Measurements from ENCODE around the gene TSFM. TPM values are rescaled to one million over a fixed set of nuclear protein-coding genes. Genes with fewer than 3 reads are reported as not detected.

Gene TSFM
- total RNA-seq, 1 experiment from 2014 or later: 31.3 TPM

DNA sequence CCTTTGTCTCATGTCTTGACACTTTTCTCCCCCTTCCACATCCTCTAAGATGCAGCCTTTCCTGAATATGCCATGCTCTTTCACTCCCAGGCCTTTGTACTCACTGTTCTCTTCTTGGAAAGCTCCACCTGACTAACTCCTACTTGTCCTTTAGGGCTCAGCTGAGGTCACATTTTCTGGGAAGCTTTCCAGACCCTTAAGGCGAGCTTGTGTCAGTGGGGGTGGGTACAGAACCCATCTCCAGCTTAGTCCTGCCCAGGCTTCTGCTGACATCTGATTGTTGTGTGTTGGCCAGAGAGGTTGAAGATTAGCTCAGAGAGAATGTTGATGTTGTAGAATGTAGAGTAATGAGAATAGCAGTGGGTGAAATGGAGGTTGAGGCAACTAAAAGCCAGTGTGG is 2.9 kb upstream of the TSFM start:
- no peak for DNase-seq (ENCODE audit: low read depth)

- no peak for DNase-seq (ENCODE audit: low read depth)
Observed at GRCh38 chr12:57780284-57780897, 2.2 kb upstream of the TSFM start.

DNA sequence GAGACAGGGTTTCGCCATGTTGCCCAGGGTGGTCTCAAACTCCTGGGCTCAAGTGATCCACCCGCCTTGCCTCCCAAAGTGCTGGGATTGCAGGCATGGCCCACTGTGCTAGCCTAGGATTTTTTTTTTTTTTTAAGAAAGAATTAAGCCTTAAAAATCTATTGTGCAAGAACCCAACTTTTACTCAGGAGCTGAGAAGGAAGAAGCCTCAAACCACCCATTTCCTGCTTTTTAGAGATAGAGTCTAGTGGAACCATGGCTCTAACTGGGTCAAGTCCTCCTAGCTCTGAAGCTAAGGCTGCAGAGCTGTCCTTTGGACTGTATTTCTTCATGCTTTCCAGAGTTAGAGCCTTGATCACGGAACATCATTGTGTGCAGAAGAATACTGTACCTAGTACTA is 1.3 kb upstream of the TSFM start:
- no peak for DNase-seq (ENCODE audit: low read depth)

GRCh38 chr12:57781801-57782200 is 786 bp upstream of the TSFM start:
- no peak for DNase-seq (ENCODE audit: low read depth)

DNA sequence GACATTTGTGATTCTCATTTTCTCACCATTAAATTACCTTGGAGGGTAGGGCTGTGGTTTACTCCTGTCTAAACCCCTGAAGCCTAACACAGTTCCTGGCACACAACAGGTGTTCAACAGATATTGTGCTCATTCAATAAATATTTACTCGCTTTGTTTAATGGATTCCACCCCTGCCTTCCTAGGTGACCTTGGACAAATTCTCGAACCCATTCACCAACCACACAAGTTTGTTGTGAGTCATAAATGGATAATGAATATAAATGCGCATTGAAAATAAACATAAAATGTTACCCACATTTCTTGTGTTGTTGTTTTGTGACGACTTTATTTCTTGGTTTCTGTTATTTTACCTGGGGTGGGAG is 362 bp upstream of the TSFM start:
- no peak for DNase-seq (ENCODE audit: low read depth)

- no peak for DNase-seq (ENCODE audit: low read depth)
Observed at GRCh38 chr12:57783466-57783801, 847 bp downstream of the TSFM start.

DNA sequence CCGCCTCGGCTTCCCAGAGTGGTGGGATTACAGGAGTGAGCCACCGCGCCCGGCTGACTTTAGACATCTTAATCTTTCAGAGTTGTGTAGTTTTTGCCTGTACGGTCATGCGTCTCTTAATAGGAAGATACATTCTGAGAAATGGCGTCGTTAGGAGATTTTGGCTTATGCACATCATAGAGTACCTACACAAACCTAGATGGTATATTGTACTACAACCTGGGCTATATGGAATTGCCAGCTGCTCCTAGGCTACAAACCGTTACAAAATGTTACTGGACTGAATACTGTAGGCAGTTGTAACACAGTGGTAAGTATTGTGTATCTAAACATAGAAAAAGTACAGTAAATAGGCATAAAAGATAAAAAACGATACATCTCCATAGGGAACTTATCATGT is 1.3 kb downstream of the TSFM start:
- no peak for DNase-seq (ENCODE audit: low read depth)

GRCh38 chr12:57793920-57794319 is 11.3 kb downstream of the TSFM start:
- peak; percentile 76 for DNase-seq (ENCODE audit: low read depth)

- no peak for DNase-seq (ENCODE audit: low read depth)
Observed at GRCh38 chr12:57795354-57795753, 12.8 kb downstream of the TSFM start.

DNA sequence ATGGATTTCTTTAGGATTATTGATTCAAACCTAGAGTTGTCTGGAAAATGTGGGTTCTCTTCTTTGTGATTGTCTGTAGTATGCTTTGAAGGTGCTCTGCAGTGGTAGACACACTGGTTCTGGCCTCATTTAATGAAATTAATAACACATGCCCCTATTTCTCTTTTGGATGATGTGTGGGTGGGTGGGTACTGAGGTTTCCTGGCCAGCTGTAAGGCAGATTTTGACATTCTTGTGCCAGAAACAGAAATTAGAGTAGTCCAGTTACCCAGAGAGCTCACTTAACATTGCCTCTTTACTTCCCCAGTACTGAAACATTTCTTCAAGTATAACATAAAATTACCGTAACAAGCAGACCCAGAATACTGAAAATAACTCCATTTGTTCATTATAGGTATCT is 14.4 kb downstream of the TSFM start:
- no peak for DNase-seq (ENCODE audit: low read depth)

GRCh38 chr12:57797933-57798332 is 15.3 kb downstream of the TSFM start:
- no peak for DNase-seq (ENCODE audit: low read depth)

GRCh38 chr12:57800965-57801364 is 18.4 kb downstream of the TSFM start:
- no peak for DNase-seq (ENCODE audit: low read depth)

DNA sequence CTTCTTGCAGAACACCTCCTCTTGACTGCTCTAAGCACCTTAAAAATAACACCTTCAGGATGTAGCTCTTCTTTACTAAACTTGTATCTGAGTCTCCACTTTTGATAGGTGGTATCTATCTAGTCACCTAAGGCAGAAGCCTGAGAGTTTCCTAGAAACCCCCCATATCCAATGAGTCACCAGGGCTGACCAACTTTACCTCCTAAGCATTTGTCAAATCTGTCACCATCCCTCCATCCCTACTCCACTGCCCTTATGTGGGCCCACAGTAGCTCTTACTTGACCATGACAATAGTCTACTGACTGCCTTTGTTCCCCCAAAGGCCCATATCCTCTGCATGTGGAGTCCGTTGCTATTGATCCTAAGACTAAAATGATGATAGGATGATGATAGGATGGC is 20.0 kb downstream of the TSFM start:
- DNase-seq (ENCODE audit: low read depth): no peak

DNA sequence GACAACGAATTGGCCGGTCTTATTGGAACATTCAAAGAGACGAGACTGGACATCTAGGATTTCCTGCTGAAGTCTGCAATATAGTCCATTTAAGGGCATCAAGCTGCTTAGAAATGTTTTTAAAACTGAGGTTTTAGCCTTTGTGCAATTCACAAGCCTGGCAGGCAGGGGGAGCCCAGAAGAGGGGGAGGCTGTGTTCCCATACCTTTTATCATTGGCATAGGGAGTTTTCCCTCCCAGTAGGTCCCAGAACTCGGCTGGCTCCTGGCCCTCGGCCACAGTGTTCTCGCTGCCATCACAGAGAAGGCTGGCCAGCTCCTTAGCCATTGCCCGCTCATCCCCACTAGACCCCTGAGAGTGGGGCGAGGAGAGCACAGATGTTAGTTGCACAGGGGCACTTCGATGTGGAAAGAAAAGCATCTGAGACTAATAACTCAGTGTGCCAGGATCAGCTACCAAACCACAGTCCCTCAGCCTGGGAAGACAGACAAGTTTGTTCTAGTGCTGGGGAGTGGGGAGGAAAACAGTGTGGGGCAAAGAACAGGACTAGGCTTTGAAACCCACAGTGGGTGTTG is 20.8 kb downstream of the TSFM start:
- DNase-seq (ENCODE audit: low read depth): peak; percentile 30

GRCh38 chr12:57806677-57807076 is 24.1 kb downstream of the TSFM start:
- no peak for DNase-seq (ENCODE audit: low read depth)

- no peak for DNase-seq (ENCODE audit: low read depth)
Observed at GRCh38 chr12:57807285-57807684, 24.7 kb downstream of the TSFM start.

- no peak for DNase-seq (ENCODE audit: low read depth)
Observed at GRCh38 chr12:57808351-57808750, 25.8 kb downstream of the TSFM start.

DNA sequence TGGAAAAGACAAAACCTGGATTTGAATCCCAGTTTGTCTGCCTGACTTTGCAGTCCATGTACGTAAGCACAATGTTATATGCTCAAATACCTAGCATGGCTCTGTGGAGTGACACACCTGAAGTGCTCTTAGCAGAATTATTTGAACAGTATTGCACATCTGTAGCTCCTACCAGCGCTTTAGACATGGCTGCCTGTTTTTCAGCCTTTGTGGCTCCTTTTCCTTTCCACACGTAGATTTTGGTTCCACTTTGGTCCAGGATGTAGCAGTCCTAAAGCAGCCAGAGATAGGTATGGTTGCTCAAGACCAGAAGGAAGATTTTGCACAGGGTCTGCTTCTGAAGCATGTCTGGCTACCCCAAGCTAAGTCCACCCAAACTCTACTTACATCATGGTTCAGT is 26.8 kb downstream of the TSFM start:
- DNase-seq (ENCODE audit: low read depth): no peak

- peak; percentile 30 for DNase-seq (ENCODE audit: low read depth)
Observed at GRCh38 chr12:57810450-57810849, 27.9 kb downstream of the TSFM start.

DNA sequence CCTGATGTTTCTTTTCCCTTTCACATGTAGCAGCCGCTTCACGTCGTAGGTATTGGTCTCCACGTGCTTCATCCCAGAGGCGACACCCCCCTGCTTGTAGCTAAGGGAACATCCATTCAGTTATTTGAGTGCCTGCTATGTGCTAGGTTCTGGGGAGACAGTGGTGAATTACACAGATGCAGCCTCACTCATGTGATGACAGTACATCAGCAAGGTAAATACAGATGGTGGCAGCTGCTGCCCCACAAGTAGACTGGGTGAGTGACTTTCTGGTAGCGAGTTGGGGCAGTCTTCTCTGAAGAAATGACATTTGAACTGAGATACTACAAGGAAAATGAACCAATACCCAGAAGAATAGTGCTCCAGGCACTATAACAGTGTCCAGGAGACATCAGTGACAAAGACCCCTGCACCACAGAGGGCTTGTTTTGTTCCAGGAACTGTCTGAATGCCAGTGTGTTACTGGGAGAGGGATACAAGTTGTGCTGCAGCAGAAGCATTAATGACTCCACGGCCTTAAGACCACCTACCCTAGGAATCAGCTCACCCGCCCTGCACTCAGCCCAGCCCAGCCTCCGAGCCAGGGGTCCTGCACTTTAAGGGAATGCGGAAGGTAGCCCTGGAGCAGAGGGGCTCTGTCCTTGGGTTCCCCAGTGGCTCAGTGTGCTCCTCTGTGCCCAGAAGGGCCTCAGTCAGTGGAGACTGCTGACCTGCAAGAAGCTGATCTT is 28.6 kb downstream of the TSFM start:
- DNase-seq (ENCODE audit: low read depth): no peak

GRCh38 chr12:57813111-57813970 is 30.8 kb downstream of the TSFM start:
- DNase-seq (ENCODE audit: low read depth): no peak

GRCh38 chr12:57813971-57814772 is 31.6 kb downstream of the TSFM start:
- DNase-seq (ENCODE audit: low read depth): peak; percentile 27

Data from LHCN-M2 (cell line).